Measurements from ENCODE around the gene CCDC149. TPM values are rescaled to one million over a fixed set of nuclear protein-coding genes. Genes with fewer than 3 reads are reported as not detected.

CCDC149 gene
- total RNA-seq, 1 donor from 2014 or later = 10.2 TPM

GRCh38 chr4:24796620-24797019, 116.2 kb downstream of the CCDC149 start:
- no peaks in the 10 kb centered on the region for H3K79me2 ChIP-seq (ENCODE audit: insufficient read depth, low read length)
- Mint-ChIP-seq H3K4me1 (ENCODE audit: low read depth, unreplicated experiment) (peaks cover 21% of the 10 kb centered on the region), H3K9me3 (ENCODE audit: unreplicated experiment) (peaks cover 6% of the 10 kb centered on the region), H3K27ac (ENCODE audit: unreplicated experiment) (no peak overlapping the region), H3K4me3 (ENCODE audit: unreplicated experiment) (no peak overlapping the region), H3K36me3 (ENCODE audit: low read depth, unreplicated experiment) (peaks cover 3% of the 10 kb centered on the region), H3K27me3 (ENCODE audit: low read depth, unreplicated experiment) (peaks cover 30% of the 10 kb centered on the region)
- H3K36me3 ChIP-seq (ENCODE audit: insufficient read depth, low read length) = no peaks in the 10 kb centered on the region
- H4K20me1 ChIP-seq (ENCODE audit: insufficient read depth, low read length) = no peaks in the 10 kb centered on the region
- TF ChIP-seq CTCF (IDR thresholded peaks at IDR 0.05; ENCODE audit: insufficient read depth, low read depth, low read length) (no peak), EZH2 (IDR thresholded peaks at IDR 0.05; ENCODE audit: insufficient read depth, low read length) (no peak)
- H3K27ac ChIP-seq (ENCODE audit: low read depth, low read length) = no peak overlapping the region
- no peak overlapping the region for H3K9ac ChIP-seq (ENCODE audit: low read length)
- FAIRE-seq (no peak), DNase-seq (ENCODE audit: low read depth) (no peak)
- no peak overlapping the region for H3K4me3 ChIP-seq (ENCODE audit: insufficient read depth, low read depth, low read length)
- H2AFZ ChIP-seq (ENCODE audit: low read depth, low read length) = no peak overlapping the region
- no peak overlapping the region for H3K4me2 ChIP-seq (ENCODE audit: low read length)
- peaks cover 19% of the 10 kb centered on the region for H3K4me1 ChIP-seq (ENCODE audit: insufficient read depth, low read length)
- peaks cover 29% of the 10 kb centered on the region for H3K27me3 ChIP-seq (ENCODE audit: insufficient read depth, low read length)
- no peaks in the 10 kb centered on the region for H3K9me3 ChIP-seq (ENCODE audit: insufficient read depth, low read depth, low read length)

DNA sequence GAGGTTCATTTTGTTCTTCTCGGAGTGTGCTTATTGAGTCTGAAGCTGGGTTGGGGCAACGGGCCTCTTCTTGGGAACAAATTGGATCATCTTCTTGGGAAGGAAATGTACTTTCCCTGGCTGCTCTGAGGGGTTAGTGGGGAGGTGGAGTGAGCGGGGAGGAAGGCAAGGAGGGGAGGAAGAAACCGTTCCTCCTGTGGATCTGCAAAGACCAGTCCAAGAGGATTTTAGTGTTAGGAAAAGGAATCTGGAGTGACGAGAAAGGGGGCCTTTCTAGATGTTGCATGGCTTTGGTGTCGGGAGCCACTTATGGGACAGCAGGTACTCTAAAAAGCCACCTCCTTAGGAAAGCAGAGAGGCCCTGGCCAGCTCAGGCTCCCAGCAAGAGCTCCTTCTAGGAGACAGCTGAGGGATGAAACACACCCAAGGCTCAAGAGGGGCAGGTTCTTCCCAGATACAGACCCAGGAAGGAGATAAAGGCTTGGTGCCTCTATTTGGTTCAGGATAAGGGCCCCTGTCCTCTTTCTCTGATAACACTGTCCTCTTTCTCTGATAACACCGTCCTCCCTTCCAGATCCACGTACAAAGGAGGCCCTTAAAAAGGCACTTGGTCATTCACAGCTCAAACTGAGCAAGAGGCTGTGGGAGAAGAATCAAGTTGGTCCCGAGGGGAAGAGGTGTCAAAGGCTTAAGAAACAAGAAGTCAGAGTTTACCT, 117.0 kb downstream of the CCDC149 start:
- H3K79me2 ChIP-seq (ENCODE audit: insufficient read depth, low read length) = no peaks in the 10 kb centered on the region
- no peaks in the 10 kb centered on the region for H3K9me3 ChIP-seq (ENCODE audit: insufficient read depth, low read depth, low read length)
- TF ChIP-seq EZH2 (IDR thresholded peaks at IDR 0.05; ENCODE audit: insufficient read depth, low read length) (no peak), CTCF (IDR thresholded peaks at IDR 0.05; ENCODE audit: insufficient read depth, low read depth, low read length) (no peak)
- no peak overlapping the region for H3K27ac Mint-ChIP-seq (ENCODE audit: unreplicated experiment)
- H3K4me3 ChIP-seq (ENCODE audit: insufficient read depth, low read depth, low read length) = peak overlapping the region; percentile 21
- peak overlapping the region; percentile 76 for H3K4me2 ChIP-seq (ENCODE audit: low read length)
- no peaks in the 10 kb centered on the region for H4K20me1 ChIP-seq (ENCODE audit: insufficient read depth, low read length)
- H3K27ac ChIP-seq (ENCODE audit: low read depth, low read length) = peak overlapping the region; percentile 24
- peaks cover 21% of the 10 kb centered on the region for H3K4me1 Mint-ChIP-seq (ENCODE audit: low read depth, unreplicated experiment)
- H3K27me3 Mint-ChIP-seq (ENCODE audit: low read depth, unreplicated experiment) = peaks cover 23% of the 10 kb centered on the region
- no peak for FAIRE-seq
- peaks cover 22% of the 10 kb centered on the region for H3K27me3 ChIP-seq (ENCODE audit: insufficient read depth, low read length)
- H3K36me3 Mint-ChIP-seq (ENCODE audit: low read depth, unreplicated experiment) = peaks cover 3% of the 10 kb centered on the region
- DNase-seq (ENCODE audit: low read depth) = no peak
- H3K9me3 Mint-ChIP-seq (ENCODE audit: unreplicated experiment) = peaks cover 6% of the 10 kb centered on the region
- peaks cover 19% of the 10 kb centered on the region for H3K4me1 ChIP-seq (ENCODE audit: insufficient read depth, low read length)
- peak overlapping the region; percentile 77 for H2AFZ ChIP-seq (ENCODE audit: low read depth, low read length)
- H3K36me3 ChIP-seq (ENCODE audit: insufficient read depth, low read length) = no peaks in the 10 kb centered on the region
- peak overlapping the region; percentile 73 for H3K4me3 Mint-ChIP-seq (ENCODE audit: unreplicated experiment)
- H3K9ac ChIP-seq (ENCODE audit: low read length) = peak overlapping the region; percentile 65

Measured in astrocyte (in vitro differentiated cells and primary cell).